Ecto neural progenitor cell (in vitro differentiated cells): ENCODE results near the gene MON2.

Experiments used
- DNase-seq: peaks from one replicate; pipeline ENCODE4 v3.0.0-alpha.2; 2018; ENCODE audit warnings: low spot score

MON2 gene

DNA sequence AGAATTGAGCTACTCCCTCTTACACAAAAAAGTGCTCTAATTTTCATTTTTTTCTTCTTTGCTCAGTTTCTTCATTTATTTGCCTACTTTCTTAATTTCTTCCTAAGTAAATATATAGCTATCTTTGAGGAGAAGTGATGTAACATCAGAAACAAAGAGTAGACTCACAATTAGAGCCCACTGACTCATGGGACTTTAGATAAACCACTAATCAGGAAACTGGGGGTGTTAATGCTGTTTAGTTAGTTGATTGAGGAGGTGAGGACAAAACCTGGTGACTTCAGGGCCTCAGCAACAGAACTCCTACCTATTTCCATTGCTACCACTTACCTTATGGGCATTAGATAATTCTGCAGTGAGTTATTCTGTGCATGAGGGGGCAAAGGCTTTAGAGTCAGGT lies 151.7 kb downstream of the MON2 start:
- DNase-seq = no peak

DNA sequence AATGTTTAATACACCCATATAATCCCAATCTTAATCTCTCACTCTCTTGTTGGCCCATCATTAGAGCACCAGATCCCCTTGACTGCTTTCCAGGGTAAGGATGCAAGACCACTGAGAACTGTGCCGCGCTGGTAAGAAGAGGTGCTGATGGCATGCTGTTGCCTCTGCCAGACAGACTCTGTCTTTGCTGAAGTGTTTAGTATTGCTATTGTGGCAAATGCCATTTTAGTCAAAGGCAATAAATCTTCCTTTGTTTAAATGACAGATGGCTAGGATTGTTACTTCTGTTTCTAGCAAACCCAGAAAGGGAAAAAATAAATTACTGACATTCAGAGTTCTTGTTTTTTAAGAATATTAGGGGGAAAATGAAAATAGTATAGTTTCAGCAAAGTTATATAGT lies 152.3 kb downstream of the MON2 start:
- no peak for DNase-seq

DNA sequence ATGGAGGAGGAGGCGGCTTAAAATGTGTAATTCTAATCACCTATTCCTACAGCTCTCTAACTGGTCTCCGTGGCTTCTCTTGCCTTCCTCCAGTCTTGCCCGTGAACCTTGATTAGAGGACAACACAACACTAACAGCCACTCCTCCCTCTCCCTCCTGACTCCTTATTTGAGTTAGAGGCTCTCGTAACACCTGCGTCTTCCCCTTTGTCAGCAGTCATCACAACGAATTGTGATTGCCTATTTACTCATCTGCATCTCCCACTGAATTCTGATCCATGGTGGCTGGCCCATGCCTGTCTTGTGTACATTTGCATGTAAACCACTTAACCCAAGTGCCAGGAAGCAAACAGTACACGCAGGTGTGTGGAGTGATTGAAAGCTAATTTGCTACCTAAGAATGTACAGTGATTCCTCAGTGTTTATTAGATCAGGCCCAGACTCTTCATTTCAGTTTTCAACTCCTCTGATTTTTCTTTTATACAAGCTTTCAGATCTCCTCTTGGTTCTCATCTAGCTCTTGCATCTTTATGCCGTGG lies 154.5 kb downstream of the MON2 start:
- no peak for DNase-seq

DNA sequence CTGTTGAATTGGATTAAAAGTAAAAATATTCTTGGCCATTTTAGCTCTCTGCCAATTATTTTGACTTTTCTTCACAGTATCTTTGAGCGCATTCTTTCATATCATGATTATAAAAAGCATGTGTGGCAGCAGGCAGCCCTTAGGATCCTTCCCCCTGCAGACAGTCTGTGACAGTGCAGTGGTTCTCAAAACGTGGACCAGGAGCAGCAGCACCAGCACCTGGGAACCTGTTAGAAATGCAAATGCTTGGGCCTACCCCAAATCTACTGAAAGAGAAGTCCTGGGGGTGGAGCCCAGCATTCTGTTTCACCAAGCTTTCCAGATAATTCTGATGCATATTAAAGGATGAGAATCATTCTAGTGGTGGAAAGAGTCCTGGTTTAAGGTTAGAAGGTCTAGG lies 155.6 kb downstream of the MON2 start:
- no peak for DNase-seq

DNA sequence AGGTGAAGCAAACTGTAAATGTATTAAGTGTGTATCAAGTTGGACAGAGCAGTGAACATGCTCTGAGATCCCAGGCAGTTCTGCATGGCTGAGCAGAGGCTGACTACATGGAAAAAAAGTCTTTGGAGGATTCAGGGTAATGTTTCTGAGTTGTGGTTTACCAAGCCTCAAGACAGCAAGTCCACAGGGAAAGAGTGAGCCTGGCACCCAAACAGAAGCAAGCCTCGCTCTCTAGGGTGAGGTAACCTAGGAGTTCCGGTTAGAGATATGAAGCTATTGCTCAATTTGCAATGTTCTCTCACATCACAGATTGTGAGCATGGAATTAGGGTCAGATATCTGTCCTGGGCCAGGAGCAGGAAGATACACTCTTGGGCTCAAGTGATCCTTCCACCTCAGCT lies 158.6 kb downstream of the MON2 start:
- DNase-seq = no peak

DNA sequence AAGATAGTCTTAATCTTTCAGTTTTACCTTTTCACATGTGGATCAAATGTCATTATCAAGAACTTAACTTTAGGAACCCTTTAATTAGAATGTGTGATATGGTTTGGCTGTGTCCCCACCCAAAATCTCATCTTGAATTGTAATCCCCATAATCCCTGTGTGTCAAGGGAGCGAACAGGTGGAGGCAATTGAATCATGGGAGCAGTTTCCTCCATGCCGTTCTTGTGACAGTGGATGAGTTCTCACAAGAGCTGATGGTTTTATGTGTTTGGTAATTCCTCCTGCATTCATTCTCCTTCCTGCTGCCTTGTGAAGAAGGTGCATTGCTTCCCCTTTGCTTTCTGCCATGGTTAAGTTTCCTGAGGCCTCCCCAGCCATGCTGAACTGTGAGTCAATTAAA lies 160.6 kb downstream of the MON2 start:
- no peak for DNase-seq

DNA sequence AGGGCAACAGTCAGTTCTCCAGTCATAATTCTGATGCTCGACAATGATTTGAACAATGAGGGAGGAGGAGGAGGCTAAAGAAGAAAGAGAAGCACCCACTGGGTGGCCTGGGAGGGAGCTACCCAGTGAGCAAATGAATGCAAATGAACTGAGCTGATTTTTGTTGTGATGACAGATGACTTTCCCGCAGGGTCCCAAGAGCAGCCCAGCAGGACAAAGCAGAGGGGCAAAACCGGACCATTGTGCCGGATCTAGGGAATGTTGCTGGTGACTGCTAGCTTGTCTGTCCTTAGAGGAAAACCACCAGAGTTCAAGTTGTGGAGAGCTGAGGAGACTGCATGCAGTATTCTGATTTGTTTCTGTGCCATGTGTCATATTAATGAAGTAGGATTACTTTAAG lies 162.8 kb downstream of the MON2 start:
- DNase-seq = no peak

DNA sequence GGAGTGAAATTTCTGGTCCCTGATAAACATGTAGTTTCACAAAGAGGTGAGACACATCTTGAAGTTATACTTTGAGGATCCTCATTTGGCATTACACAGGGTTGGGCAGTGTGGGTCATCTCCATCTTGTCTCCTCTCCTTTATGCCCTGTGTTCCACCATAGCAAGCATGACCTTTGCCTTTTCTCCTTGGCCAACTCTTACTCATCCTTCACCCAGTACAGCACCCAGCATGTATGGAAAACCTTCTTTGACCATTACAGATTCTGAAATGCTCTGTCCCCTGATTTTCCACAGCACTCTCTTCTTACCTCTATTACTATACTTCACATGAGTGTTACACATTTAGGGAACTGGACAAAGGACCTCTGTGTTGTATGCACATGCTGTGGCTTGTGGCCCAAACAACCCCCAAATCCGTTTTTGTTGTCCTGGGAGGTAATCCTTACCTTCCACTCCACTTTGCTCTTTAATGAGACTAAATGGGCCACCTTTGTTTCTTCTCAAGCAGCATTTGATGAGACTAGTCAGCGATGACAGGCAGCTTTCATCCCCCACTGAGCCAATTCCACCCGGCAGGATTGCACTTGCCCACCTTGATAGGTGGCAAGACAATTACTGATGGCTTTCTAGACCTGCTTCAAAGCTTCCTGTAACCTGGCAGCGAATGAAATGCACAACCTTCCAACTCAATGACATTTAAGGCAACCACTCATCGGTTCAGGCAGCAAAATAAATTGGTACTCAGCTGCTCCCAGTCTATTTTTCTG lies 163.5 kb downstream of the MON2 start:
- no peak for DNase-seq

DNA sequence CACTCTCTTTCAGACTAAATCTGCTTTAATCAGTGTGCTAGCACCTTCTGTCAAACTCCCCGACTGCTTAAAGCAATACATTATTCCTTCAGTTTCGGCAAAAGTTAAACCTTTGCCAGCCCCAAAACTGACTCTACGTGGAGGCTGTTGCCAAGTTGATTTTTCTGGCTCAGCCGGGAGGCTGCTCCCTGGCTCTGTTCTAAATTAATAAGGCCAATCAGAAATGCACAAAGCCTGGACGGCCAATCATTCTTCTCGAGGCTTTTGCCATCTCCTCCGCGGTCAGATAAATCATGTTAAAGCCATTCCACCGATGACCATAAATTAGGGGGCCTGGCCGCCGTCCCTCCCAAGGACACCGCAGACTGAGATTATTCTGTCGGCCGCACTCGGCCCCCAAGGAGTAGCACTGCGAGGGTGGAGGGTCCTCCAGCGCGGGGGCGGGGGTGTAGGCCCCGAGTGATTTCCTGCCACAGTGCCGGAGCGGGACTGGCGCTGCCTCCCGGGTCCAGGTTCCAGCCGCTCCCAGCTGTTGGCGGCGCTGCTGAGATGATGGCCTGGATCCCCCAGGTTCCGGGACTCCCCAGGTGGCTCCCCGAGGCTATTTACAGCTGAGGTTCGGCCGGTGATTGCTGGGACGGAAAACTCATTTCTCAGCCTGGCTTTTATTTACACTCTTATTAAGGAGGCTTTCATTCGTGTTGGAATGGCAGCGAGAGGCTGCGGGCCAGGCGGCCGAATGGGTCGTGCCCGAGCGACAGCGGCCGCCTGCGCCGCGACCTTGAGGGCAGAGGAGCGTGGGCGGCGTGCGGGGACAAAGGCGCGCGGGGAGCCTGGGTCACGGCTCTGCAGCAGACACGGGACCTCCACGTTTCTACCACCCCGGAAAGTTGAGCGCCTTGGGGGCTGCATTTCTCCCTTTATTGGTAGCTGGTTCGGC lies 165.1 kb downstream of the MON2 start:
- DNase-seq = peak; percentile 86

DNA sequence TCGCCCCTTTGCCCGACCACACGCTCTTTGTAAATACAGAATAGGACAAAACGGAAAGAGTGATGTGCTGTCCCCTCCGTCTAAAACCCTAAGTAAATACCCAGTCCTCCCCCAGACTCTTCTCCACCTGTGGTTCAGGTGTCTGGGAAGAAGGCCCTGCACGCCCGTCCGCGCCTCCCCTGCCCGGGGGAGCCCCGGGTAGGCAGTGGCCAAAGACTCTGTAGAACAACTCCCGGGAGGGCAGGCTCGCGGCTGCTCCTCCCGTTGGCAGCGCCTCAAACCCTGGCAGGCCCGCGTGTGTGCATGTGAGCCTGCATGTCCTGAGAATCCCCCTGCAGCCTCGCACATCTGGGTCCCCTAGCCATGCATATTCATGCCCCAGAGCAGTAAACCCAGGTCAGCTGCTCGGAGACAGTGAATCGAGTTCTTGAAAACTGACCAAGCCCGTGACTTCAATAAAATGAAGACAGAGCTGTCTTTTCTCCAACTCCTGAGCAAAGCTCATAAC lies 165.8 kb downstream of the MON2 start:
- DNase-seq = peak; percentile 77

DNA sequence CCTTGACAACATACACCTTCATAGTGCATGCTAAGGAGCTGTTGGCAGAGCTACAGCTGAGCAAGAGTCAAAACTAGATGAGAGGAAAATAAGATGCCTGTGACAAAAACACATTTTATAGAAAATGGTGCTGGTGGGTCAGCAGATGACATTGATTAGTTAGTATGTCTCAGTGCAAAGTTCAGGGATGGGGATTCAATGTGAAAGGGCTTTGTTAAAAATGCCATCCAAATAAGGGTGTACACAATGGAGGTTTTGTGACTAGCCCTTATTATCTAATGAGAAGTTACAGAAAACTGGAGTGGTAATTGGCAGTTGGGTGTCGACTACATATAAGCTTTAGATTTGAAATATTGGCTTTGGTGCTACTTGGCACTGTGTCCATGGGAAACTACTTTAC lies 169.0 kb downstream of the MON2 start:
- no peak for DNase-seq

DNA sequence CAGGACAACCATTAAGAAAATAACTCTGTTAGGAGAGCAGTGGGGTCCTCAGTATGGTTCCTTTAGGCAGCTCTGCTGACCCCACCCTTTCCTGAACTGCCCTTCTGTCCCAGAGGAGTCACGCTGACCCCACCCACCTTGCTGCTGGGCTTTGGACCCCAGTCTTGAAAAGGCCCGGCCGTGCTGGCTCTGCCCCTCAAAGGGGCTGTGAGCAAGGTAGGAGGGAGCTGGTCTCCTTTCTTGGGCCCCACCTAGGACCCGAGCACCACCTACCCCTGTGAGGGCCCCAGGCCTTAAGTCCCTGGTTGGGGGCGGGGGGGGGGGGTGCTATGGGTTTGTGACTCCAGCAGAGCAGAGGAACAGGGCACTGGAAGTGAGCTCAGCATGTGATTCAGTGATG lies 171.1 kb downstream of the MON2 start:
- no peak for DNase-seq

DNA sequence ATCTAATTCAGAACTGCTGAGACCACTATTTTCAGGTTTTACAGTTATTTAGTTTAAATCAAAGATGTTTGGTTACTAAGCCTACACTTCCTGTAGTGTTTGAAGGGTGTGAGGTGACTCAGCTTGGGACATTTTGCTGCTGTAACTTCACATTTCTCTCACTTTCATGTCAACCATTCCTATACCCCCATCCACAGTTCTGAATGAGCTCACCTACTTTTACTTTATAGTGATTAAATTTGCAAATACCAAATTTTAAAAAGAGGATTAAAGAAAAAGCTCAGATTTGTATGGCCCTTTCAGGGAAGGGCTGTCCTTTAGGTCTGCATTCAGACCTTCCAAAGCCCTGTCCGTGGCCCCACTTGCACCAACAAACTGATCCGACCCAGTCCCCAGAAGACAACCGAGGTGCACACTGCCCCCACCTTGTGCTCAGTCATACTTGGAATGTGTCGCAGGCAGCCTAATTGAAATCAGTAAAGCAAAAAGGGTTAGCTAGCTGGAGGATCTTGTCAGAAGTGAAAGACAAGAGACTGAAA lies 174.4 kb downstream of the MON2 start:
- no peak for DNase-seq

DNA sequence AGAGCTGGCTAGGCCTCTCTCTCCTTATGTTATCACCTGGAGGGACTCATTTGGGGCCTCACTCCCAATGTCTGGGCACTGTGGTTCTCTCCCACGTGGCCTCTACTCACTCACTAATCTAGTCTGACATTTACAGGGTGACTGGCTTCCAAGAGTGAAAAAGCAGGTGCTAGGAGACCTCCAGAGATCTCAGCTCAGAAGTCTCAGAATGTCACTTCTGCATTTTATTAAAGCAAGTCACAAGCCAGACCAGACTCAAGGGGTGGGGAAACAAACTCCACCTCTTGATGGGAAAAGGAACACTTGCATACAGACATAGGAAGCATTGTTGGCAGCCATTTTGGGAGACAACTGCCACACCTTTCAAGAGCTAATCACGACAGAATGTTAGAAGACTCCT lies 175.9 kb downstream of the MON2 start:
- no peak for DNase-seq

DNA sequence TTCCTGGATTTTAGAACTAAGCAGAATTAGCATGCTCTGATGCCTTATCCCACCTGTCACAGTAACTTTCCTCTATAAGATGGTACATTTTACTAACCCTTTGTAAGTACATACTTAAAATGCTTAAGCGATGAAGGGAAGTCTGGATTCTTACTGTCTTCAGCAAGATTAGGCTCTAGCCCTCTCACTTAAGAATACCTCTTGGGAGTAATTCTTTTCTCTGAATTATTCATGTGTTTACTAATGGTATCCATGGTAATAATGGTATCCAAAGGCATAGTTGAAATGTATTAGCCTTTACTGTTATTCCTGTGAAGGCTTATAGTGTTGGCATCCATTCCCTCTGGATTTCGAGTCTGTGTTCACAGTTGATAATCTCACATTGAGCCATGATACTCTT lies 176.9 kb downstream of the MON2 start:
- DNase-seq = no peak

DNA sequence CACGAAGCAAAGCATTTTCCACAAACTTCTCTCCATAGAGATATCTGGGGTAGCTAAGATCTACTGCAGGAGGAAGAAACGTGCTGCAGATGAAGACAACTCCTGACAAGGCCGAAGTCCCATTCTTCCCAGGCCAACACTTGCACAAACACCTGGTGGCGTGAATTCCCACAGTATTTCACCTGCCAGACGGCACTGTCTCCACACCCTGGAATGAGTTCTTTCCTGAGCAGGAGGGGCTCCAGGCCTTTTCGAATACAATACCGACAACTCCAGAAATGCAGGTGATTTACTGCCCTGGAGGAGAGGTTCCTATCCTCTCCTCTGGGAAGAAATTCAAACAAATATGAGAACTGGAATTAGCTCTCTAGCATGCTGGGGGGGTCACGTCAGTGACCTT lies 179.9 kb downstream of the MON2 start:
- DNase-seq = no peak

DNA sequence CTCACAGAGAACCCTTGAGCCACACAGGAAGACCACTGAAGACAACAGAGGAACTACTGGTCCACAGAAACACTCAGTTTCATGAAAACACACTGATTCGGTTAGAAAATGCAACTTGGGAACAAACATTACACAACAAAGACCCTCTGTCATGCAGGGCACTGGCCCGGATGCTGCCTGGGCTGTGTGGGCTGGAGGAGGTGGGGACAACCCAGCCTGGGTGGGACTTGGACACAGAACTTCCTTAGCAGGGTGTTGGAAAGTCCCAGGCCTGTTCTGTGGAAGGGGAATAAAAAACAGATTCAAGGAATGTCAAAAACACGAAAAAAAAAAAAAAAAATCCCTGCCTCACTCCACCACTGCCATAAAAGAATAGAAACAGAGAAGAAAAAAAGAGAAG lies 181.0 kb downstream of the MON2 start:
- no peak for DNase-seq

DNA sequence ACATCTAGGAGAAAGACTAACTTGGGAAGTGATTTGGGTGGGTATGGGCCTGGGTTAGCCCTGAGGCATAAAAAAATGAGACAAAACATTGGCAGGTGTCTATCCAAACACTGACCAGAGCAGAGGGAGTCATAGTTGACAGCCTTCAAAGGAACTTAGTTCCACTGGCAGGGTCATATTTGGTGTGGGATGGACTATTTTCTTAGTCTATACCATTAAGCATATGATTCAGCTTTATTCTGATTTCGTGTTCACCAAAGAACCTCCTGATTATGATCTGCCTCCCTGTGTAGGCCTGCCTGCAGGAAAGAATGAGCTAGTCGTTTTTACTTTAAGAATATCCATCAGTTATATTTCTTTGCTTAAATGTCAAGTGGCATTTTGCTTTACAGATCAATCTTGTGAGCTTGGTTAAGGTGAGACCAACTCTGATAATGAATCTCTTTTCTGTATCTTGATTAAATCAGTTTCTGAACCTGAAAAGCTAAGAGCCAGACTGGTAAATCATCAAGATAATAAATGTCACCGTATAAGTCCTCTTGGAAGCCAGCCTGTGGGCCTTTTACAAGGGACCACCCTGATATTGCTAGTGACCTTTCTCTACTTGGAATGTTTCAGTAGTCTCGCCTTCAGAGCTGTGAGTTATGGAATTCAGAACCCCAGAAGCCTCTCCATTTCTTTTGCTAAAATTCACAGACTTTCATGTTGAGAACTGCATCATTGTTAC lies 182.9 kb downstream of the MON2 start:
- DNase-seq = no peak
